Osteocyte (in vitro differentiated cells): ENCODE results near the gene RBM43. TPM values are rescaled to one million over a fixed set of nuclear protein-coding genes. Genes with fewer than 3 reads are reported as not detected.
"Not testable (repeated sequence)": the region's sequence is repeated elsewhere in the genome, so short reads cannot be mapped to it uniquely, and the experiment has no call there.

Experiments used
- DNase-seq: peaks from one replicate; pipeline ENCODE4 v3.0.0; 2021; ENCODE audit warnings: mixed read lengths; ENCODE audit not compliant: unreplicated experiment; ENCODE audit errors: extremely low spot score
- H3K27ac Mint-ChIP-seq: one replicate; pipeline ENCODE4 v1.8.0; 2021; ENCODE audit warnings: mild to moderate bottlenecking, mixed read lengths; ENCODE audit not compliant: unreplicated experiment
- H3K27me3 Mint-ChIP-seq: one replicate; pipeline ENCODE4 v1.8.0; 2021; ENCODE audit warnings: mixed read lengths; ENCODE audit not compliant: unreplicated experiment
- H3K36me3 Mint-ChIP-seq: one replicate; pipeline ENCODE4 v1.8.0; 2021; ENCODE audit warnings: mixed read lengths; ENCODE audit not compliant: unreplicated experiment
- H3K4me1 Mint-ChIP-seq: one replicate; pipeline ENCODE4 v1.8.0; 2021; ENCODE audit warnings: mixed read lengths; ENCODE audit not compliant: unreplicated experiment
- H3K4me3 Mint-ChIP-seq: one replicate; pipeline ENCODE4 v1.8.0; 2021; ENCODE audit warnings: mild to moderate bottlenecking, moderate library complexity, mixed read lengths; ENCODE audit not compliant: unreplicated experiment
- H3K9me3 Mint-ChIP-seq: one replicate; pipeline ENCODE4 v1.8.0; 2021; ENCODE audit warnings: mixed read lengths; ENCODE audit not compliant: unreplicated experiment
- CTCF ChIP-seq: fragments of 200-600 bp; sonication (generic); IDR thresholded peaks from 2 replicates; pipeline ENCODE4 v1.5.0; 2021; ENCODE audit warnings: antibody characterized with exemption, mild to moderate bottlenecking, moderate library complexity
- total RNA-seq: library from RNA; stranded (reverse); gene quantifications from 2 replicates; pipeline ENCODE4 v1.2.1, GENCODE V29; 2021

The RBM43 gene
- total RNA-seq, 1 donor from 2014 or later = 5.0 TPM

DNA sequence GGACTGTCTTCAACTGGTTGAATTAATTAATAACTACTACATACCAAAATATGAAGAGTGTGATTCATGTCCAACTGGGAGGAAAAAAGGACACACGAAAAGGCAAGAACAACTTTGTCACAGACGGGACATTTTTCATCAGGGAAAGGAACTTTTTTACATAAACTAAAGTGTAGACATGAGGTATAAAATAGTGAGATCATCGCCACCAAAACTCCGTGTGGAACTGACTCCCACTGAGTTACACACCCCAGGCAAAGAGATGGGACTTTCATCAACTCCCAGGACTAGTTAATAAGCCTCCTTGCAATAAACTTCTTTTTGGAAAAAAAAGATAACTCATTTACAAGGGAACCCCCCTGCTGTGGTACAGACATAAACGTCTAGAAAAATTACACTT is 40.7 kb upstream of the RBM43 start:
- no peaks in the 10 kb centered on the region for H3K36me3 Mint-ChIP-seq
- no peaks in the 10 kb centered on the region for H3K9me3 Mint-ChIP-seq
- no peak for TF ChIP-seq CTCF
- H3K4me1 Mint-ChIP-seq = peaks cover 18% of the 10 kb centered on the region
- H3K27ac Mint-ChIP-seq = peak overlapping the region; percentile 52
- no peak overlapping the region for H3K4me3 Mint-ChIP-seq
- no peak for DNase-seq
- H3K27me3 Mint-ChIP-seq = no peaks in the 10 kb centered on the region

GRCh38 chr2:151299920-151300539 is 38.4 kb upstream of the RBM43 start:
- DNase-seq = no peak
- H3K27me3 Mint-ChIP-seq = no peaks in the 10 kb centered on the region
- no peak for TF ChIP-seq CTCF
- peaks cover 13% of the 10 kb centered on the region for H3K4me1 Mint-ChIP-seq
- H3K36me3 Mint-ChIP-seq = no peaks in the 10 kb centered on the region
- no peaks in the 10 kb centered on the region for H3K9me3 Mint-ChIP-seq
- no peak overlapping the region for H3K4me3 Mint-ChIP-seq
- no peak overlapping the region for H3K27ac Mint-ChIP-seq

DNA sequence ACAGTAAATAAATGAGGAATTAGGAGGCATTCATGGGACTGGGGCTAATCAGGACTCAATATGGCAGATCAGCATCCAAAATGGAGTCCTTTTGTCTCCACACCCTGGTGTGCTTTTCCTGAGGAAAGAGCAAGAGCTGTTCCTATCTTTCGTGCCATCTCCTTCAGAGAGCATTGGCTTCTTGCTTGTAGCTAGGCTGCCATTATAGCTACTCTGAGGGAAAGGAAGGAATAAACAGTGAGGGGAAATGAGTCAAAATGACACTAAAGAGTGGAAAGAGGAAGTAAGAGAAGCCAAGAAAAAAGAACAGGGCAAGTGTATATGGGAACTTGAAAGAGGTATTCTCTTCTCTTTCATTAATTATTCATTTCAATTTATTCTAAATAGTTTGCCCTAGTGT is 36.2 kb upstream of the RBM43 start:
- H3K36me3 Mint-ChIP-seq = no peaks in the 10 kb centered on the region
- no peak for DNase-seq
- H3K4me1 Mint-ChIP-seq = peaks cover 8% of the 10 kb centered on the region
- no peak overlapping the region for H3K4me3 Mint-ChIP-seq
- H3K27ac Mint-ChIP-seq = no peak overlapping the region
- no peaks in the 10 kb centered on the region for H3K27me3 Mint-ChIP-seq
- TF ChIP-seq CTCF = no peak
- no peaks in the 10 kb centered on the region for H3K9me3 Mint-ChIP-seq

- H3K9me3 Mint-ChIP-seq, H3K27ac Mint-ChIP-seq, H3K4me1 Mint-ChIP-seq: not testable (repeated sequence)
Measured at GRCh38 chr2:151295926-151296325, 34.3 kb upstream of the RBM43 start.

DNA sequence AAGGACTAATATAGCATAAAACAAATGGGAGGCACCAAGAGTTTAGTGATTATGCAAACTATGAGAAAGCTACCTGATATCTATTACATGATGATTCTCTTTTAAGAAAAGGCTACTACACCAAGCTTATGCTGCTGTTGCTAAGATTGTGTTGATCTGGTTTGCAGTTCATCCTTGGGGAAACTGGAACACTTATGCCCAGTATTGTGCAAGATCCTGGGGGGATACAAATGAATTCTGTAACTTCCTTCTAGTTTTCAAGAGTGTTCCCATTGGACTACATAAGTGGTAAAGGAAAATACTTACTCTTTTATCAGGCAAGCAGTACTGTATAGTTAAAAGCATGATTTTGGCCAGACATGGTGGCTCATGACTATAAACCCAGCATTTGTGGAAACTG is 30.9 kb upstream of the RBM43 start:
- TF ChIP-seq CTCF = no peak
- no peaks in the 10 kb centered on the region for H3K36me3 Mint-ChIP-seq
- H3K4me1 Mint-ChIP-seq = peaks cover 23% of the 10 kb centered on the region
- no peak overlapping the region for H3K27ac Mint-ChIP-seq
- H3K27me3 Mint-ChIP-seq = no peaks in the 10 kb centered on the region
- DNase-seq = no peak
- H3K4me3 Mint-ChIP-seq = no peak overlapping the region
- no peaks in the 10 kb centered on the region for H3K9me3 Mint-ChIP-seq

More at GRCh38 chr2:151295926-151296325, 34.3 kb upstream of the RBM43 start:
- DNase-seq, H3K27me3 Mint-ChIP-seq, H3K36me3 Mint-ChIP-seq, H3K4me3 Mint-ChIP-seq: not testable (repeated sequence)

DNA sequence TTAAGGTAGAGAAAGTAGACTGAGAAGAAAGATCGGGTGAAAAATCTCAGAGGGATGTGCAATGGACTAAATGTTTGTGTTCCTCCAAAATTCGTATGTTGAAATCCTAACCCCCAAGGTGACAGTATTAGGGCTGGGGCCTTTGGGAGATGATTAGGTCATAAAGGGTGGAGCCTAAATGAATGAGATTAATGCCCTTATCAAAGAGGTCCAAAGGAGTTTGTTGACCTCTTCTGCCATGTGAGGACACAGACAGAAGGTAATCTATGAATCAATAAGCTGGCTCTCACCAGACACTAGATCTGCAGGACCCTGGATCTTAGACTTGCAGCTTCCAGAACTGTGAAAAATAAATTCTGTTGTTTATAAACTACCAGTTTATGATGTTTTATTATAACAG is 30.5 kb upstream of the RBM43 start:
- H3K9me3 Mint-ChIP-seq = no peaks in the 10 kb centered on the region
- no peaks in the 10 kb centered on the region for H3K27me3 Mint-ChIP-seq

More for the DNA sequence above, 30.5 kb upstream of the RBM43 start:
- DNase-seq = no peak
- no peak overlapping the region for H3K4me3 Mint-ChIP-seq
- no peak overlapping the region for H3K27ac Mint-ChIP-seq
- H3K4me1 Mint-ChIP-seq = peaks cover 26% of the 10 kb centered on the region
- TF ChIP-seq CTCF = no peak
- H3K36me3 Mint-ChIP-seq = no peaks in the 10 kb centered on the region
